Measurements from ENCODE around the gene RAB11B. TPM values are rescaled to one million over a fixed set of nuclear protein-coding genes. Genes with fewer than 3 reads are reported as not detected.
"Not testable (repeated sequence)": the region's sequence is repeated elsewhere in the genome, so short reads cannot be mapped to it uniquely, and the experiment has no call there.

Gene RAB11B
- total RNA-seq, 1 donor from 2014 or later: 191 TPM

DNA sequence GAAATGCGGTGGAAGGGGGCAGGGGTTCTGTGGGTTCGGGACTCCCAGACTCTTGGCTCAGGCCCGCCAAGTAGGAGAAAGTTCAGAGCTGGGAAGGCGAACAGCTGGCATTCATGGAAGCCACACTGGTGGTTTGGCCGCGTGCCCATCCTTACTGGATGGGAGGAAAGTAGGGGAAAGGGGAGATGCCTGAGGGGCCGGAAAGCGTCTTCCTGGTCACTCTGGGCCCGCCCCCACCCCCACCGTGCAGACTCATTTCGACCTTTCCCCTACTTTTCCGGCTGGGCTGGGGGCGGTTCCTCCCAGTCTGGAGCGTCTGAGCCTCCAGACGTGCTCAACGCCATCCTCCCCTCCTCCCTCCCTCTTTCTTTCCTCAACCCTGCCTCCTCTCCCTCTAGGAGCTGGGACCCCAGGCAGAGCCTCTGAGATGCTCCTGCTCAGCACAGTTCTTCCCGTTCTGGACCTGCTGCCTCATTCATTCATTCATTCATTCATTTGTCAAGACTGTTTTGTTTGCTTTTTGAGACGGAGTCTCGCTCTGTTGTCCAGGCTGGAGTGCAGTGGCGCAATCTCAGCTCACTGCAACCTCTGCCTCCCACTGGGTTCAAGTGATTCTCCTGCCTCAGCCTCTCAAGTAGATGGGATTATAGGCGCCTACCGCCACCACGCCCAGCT is 22.7 kb upstream of the RAB11B start:
- H3K9me3 Mint-ChIP-seq (ENCODE audit: low read depth): no peaks in the 10 kb centered on the region
- H3K27me3 Mint-ChIP-seq: peaks cover 34% of the 10 kb centered on the region
- DNase-seq (ENCODE audit: low spot score, unreplicated experiment): no peak
- peaks cover 2% of the 10 kb centered on the region for H3K36me3 Mint-ChIP-seq (ENCODE audit: insufficient read depth)
- TF ChIP-seq, protein P1, sequence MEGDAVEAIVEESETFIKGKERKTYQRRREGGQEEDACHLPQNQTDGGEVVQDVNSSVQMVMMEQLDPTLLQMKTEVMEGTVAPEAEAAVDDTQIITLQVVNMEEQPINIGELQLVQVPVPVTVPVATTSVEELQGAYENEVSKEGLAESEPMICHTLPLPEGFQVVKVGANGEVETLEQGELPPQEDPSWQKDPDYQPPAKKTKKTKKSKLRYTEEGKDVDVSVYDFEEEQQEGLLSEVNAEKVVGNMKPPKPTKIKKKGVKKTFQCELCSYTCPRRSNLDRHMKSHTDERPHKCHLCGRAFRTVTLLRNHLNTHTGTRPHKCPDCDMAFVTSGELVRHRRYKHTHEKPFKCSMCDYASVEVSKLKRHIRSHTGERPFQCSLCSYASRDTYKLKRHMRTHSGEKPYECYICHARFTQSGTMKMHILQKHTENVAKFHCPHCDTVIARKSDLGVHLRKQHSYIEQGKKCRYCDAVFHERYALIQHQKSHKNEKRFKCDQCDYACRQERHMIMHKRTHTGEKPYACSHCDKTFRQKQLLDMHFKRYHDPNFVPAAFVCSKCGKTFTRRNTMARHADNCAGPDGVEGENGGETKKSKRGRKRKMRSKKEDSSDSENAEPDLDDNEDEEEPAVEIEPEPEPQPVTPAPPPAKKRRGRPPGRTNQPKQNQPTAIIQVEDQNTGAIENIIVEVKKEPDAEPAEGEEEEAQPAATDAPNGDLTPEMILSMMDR (IDR thresholded peaks at IDR 0.05; ENCODE audit: unreplicated experiment): no peak
- no peak overlapping the region for H3K4me3 Mint-ChIP-seq (ENCODE audit: low read depth)
- H3K27ac Mint-ChIP-seq: no peak overlapping the region
- peaks cover 12% of the 10 kb centered on the region for H3K4me1 Mint-ChIP-seq (ENCODE audit: low read depth)

DNA sequence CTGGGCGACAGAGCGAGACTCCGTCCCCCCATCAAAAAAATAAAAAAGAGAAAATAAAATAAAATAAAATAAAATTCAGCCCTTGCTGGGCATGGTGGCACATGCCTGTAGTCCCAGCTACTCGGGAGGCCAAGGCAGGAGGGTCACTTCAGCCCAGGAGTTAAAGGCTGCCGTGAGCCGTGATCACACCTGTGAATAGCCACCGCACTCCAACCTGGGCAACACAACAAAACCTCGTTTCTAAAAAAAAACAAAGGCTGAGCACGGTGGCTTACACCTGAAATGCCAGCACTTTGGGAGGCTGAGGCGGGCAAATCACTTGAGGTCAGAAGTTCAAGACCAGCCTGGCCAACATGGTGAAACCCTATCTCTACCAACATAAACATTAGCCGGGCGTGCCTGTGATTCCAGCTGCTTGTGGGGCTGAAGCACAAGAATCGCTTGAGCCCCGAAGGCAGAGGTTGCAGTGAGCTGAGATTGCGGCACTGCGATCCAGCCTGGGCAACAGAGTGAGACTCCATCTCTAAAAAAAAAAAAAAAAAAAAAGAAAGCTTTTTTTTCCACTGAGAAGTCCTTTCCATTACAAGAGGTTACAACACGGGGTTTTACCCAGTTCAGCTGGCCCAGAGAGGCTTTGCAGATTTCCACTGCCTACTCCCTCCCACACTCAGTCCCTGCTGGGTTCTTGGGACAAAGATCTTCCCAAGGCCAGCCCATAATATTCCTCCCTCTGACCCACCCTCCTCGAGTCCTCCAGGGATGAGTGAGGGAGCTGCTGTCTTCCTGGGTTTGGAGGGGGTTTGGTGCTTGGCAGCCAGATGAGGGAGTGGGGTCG is 19.8 kb upstream of the RAB11B start:
- no peaks in the 10 kb centered on the region for H3K9me3 Mint-ChIP-seq (ENCODE audit: low read depth)
- H3K27me3 Mint-ChIP-seq: peaks cover 18% of the 10 kb centered on the region
- H3K27ac Mint-ChIP-seq: no peak overlapping the region
- H3K36me3 Mint-ChIP-seq (ENCODE audit: insufficient read depth): peaks cover 6% of the 10 kb centered on the region
- peaks cover 8% of the 10 kb centered on the region for H3K4me1 Mint-ChIP-seq (ENCODE audit: low read depth)
- TF ChIP-seq, protein P1 (IDR thresholded peaks at IDR 0.05; ENCODE audit: unreplicated experiment): no peak
- H3K4me3 Mint-ChIP-seq (ENCODE audit: low read depth): no peak overlapping the region
- no peak for DNase-seq (ENCODE audit: low spot score, unreplicated experiment)

DNA sequence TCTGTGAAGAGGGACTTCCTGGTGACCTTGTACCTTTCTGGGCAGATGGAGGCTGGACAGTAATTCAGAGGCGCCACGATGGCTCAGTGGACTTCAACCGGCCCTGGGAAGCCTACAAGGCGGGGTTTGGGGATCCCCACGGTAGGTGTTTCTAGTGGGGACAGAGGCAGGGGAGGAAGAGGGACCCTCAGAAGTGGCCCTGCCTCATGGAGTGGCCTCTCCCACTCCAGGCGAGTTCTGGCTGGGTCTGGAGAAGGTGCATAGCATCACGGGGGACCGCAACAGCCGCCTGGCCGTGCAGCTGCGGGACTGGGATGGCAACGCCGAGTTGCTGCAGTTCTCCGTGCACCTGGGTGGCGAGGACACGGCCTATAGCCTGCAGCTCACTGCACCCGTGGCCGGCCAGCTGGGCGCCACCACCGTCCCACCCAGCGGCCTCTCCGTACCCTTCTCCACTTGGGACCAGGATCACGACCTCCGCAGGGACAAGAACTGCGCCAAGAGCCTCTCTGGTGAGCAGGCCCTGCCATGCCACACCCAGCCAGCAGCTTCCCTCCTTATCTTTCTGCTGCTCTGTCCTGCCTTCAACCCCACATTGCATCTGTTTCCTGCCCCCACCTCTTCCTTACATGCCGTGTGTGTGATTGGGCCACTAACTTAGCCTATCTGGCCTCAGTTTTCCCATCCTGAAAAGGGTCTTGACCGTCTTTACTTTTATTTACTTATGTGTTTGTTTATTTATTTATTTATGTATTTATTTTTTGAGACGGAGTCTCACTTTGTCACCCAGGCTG is 19.0 kb upstream of the RAB11B start:
- Mint-ChIP-seq H3K27me3 (peaks cover 12% of the 10 kb centered on the region), H3K36me3 (ENCODE audit: insufficient read depth) (peaks cover 4% of the 10 kb centered on the region), H3K9me3 (ENCODE audit: low read depth) (no peaks in the 10 kb centered on the region), H3K4me1 (ENCODE audit: low read depth) (peaks cover 7% of the 10 kb centered on the region), H3K4me3 (ENCODE audit: low read depth) (no peak overlapping the region), H3K27ac (peak overlapping the region; percentile 52)
- no peak for DNase-seq (ENCODE audit: low spot score, unreplicated experiment)
- TF ChIP-seq, protein P1 (IDR thresholded peaks at IDR 0.05; ENCODE audit: unreplicated experiment): no peak

DNA sequence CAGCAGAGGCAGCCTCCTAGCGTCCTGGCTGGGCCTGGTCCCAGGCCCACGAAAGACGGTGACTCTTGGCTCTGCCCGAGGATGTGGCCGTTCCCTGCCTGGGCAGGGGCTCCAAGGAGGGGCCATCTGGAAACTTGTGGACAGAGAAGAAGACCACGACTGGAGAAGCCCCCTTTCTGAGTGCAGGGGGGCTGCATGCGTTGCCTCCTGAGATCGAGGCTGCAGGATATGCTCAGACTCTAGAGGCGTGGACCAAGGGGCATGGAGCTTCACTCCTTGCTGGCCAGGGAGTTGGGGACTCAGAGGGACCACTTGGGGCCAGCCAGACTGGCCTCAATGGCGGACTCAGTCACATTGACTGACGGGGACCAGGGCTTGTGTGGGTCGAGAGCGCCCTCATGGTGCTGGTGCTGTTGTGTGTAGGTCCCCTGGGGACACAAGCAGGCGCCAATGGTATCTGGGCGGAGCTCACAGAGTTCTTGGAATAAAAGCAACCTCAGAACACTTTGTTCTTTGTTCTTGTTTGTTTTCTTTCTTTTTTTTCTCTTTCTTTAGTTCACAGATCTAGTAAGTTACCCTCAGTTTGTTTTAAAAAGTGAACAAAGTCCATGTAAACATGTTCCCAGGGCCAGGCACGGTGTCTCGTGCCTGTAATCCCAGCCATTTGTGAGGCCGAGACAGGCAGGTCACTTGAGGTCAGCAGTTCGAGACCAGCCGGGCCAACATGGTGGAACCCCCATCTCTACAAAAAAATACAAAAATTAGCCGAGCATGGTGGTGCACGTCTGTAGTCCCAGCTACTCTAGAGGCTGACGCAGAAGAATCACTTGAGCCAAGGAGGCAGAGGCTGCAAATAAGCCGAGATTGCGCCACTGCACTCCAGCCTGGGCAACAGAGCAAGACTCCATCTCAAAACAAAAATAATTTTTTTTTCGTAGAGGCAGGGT is 16.0 kb upstream of the RAB11B start:
- peaks cover 13% of the 10 kb centered on the region for H3K36me3 Mint-ChIP-seq (ENCODE audit: insufficient read depth)
- no peaks in the 10 kb centered on the region for H3K9me3 Mint-ChIP-seq (ENCODE audit: low read depth)
- no peak overlapping the region for H3K4me3 Mint-ChIP-seq (ENCODE audit: low read depth)
- H3K27me3 Mint-ChIP-seq: no peaks in the 10 kb centered on the region
- TF ChIP-seq, protein P1 (IDR thresholded peaks at IDR 0.05; ENCODE audit: unreplicated experiment): no peak
- H3K27ac Mint-ChIP-seq: no peak overlapping the region
- DNase-seq (ENCODE audit: low spot score, unreplicated experiment): no peak
- H3K4me1 Mint-ChIP-seq (ENCODE audit: low read depth): no peaks in the 10 kb centered on the region

DNA sequence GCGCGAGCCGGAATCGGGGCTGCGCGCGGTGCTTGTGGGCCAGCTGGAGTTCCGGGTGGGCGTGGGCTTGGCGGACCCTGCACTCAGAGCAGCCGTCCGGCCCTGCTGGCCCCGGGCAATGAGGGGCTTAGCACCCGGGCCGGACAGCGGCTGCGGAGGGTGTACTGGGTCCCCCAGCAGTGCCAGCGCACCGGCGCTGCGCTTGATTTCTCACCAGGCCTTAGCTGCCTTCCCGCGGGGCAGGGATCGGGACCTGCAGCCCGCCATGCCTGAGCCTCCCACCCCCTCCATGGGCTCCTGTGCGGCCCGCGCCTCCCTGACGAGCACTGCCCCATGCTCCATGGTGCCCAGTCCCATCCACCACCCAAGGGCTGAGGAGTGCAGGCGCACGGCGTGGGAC is 14.4 kb upstream of the RAB11B start:
- H3K4me1 Mint-ChIP-seq (ENCODE audit: low read depth); H3K9me3 Mint-ChIP-seq (ENCODE audit: low read depth); H3K27ac Mint-ChIP-seq; DNase-seq (ENCODE audit: low spot score, unreplicated experiment); H3K4me3 Mint-ChIP-seq (ENCODE audit: low read depth); H3K27me3 Mint-ChIP-seq: not testable (repeated sequence)
- H3K36me3 Mint-ChIP-seq (ENCODE audit: insufficient read depth): peaks cover 22% of the 10 kb centered on the region

DNA sequence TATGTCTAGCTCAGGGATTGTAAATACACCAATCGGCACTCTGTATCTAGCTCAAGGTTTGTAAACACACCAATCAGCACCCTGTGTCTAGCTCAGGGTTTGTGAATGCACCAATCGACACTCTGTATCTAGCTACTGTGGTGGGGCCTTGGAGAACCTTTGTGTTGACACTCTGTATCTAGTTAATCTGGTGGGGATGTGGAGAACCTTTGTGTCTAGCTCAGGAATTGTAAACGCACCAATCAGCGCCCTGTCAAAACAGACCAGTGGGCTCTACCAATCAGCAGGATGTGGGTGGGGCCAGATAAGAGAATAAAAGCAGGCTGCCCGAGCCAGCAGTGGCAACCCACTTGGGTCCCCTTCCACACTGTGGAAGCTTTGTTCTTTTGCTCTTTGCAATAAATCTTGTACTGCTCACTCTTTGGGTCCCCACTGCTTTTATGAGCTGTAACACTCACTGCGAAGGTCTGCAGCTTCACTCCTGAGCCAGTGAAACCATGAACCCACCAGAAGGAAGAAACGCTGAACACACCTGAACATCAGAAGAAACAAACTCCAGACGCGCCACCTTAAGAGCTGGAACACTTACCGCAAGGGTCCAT is 13.7 kb upstream of the RAB11B start:
- not testable (repeated sequence) for DNase-seq (ENCODE audit: low spot score, unreplicated experiment); H3K4me1 Mint-ChIP-seq (ENCODE audit: low read depth); H3K27me3 Mint-ChIP-seq; H3K4me3 Mint-ChIP-seq (ENCODE audit: low read depth); H3K27ac Mint-ChIP-seq; H3K9me3 Mint-ChIP-seq (ENCODE audit: low read depth)
- H3K36me3 Mint-ChIP-seq (ENCODE audit: insufficient read depth): peaks cover 22% of the 10 kb centered on the region

Measured in progenitor cell of endocrine pancreas (in vitro differentiated cells).